Measurements from ENCODE around the gene NUDT9. TPM values are rescaled to one million over a fixed set of nuclear protein-coding genes. Genes with fewer than 3 reads are reported as not detected.

NUDT9 gene
- total RNA-seq, 6 donors from 2014 or later: 11.5 to 44.8 (median 31.0) TPM

DNA sequence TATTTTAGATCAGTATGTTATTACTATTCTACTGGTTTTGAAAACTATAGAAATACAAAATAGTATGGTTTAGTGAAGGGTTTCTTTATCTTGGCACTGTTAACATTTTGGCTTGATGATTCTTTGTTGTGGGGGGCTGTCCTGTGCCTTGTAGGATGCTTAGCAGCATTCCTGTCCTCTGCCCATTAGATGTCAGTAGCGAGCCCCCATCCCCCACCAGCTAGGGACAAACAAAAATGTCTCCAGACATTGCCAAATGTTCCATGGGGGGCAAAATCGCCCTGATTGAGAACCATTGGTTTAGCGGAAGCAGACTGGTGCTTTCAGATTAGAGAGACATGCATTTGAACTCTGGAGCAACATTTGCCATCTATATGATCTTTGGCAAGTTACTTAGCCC, 83.5 kb downstream of the NUDT9 start:
- 72 to 79% methylated on average over 3 of the region's 3 CpGs for WGBS, 2 donors
- DNase-seq (no peak), ATAC-seq (ENCODE audit: low FRiP score in 2 of 2) (no peak)

DNA sequence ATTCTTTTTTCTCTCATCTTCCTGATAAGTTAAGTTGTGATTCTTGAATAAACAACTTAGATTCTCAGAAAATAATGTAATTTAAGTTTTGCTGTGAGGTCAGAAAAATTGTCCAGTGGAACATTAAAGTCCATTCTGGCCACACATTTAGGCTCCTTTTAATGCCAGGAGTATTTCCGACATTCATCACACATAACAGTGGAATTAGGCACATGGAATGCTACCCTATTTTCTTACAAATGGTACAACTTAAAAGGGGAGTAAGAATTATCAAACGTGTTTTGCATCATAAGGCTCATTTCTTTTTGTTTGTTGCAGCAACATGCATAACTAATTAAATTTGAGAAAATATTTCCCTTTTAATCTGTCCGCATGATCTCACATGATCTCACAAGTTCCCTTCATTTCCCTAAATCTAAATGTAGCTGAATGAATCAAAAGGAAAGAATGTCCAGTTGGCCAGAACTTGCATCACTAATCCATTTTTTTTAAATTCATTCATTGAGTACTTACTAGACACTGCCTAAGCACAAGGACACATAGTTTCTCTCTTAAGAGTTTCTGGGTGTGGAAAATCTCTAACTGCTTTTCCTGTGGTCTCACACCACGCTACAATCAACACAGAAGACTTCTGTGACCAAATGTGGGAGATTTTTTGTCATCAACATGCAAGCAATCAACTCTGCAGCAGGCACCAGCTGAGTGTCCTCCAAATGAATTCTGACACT, 84.8 kb downstream of the NUDT9 start:
- TF ChIP-seq, protein P1, sequence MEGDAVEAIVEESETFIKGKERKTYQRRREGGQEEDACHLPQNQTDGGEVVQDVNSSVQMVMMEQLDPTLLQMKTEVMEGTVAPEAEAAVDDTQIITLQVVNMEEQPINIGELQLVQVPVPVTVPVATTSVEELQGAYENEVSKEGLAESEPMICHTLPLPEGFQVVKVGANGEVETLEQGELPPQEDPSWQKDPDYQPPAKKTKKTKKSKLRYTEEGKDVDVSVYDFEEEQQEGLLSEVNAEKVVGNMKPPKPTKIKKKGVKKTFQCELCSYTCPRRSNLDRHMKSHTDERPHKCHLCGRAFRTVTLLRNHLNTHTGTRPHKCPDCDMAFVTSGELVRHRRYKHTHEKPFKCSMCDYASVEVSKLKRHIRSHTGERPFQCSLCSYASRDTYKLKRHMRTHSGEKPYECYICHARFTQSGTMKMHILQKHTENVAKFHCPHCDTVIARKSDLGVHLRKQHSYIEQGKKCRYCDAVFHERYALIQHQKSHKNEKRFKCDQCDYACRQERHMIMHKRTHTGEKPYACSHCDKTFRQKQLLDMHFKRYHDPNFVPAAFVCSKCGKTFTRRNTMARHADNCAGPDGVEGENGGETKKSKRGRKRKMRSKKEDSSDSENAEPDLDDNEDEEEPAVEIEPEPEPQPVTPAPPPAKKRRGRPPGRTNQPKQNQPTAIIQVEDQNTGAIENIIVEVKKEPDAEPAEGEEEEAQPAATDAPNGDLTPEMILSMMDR (IDR thresholded peaks at IDR 0.05): no peak
- TF ChIP-seq POLR2A (IDR thresholded peaks at IDR 0.05) (no peak), EP300 (IDR thresholded peaks at IDR 0.05) (no peak), POLR2AphosphoS5 (IDR thresholded peaks at IDR 0.05) (no peak)
- Histone ChIP-seq H3K4me1 (peaks cover 4 to 16% (median 8%) of the 10 kb centered on the region in 4 donors), H3K36me3 (peaks cover 0 to 12% (median 0%) of the 10 kb centered on the region in 4 donors), H3K27ac (peak overlapping the region in 3 of 4 donors; percentile 4 to 60 (median 12)), H3K4me3 (no peak overlapping the region), H3K9me3 (no peaks in the 10 kb centered on the region), H3K27me3 (no peaks in the 10 kb centered on the region)
- ATAC-seq (ENCODE audit: low FRiP score in 2 of 2) (peak in 1 of 2 donors; percentile 85), DNase-seq (no peak)
- 73 to 82% methylated on average over 4 of the region's 4 CpGs for WGBS, 2 donors

More for the DNA sequence above, 83.5 kb downstream of the NUDT9 start:
- H3K36me3 ChIP-seq: peaks cover 0 to 12% (median 0%) of the 10 kb centered on the region in 4 donors
- no peak for TF ChIP-seq POLR2A (IDR thresholded peaks at IDR 0.05)
- TF ChIP-seq, protein P1 (IDR thresholded peaks at IDR 0.05): no peak
- no peak for TF ChIP-seq EP300 (IDR thresholded peaks at IDR 0.05)
- TF ChIP-seq POLR2AphosphoS5 (IDR thresholded peaks at IDR 0.05): no peak
- H3K27ac ChIP-seq: peak overlapping the region in 1 of 4 donors; percentile 10
- H3K9me3 ChIP-seq: no peaks in the 10 kb centered on the region
- no peaks in the 10 kb centered on the region for H3K27me3 ChIP-seq
- peaks cover 0 to 16% (median 2%) of the 10 kb centered on the region in 4 donors for H3K4me1 ChIP-seq
- H3K4me3 ChIP-seq: no peak overlapping the region

Small RNAs within 50 kb of the gene (small RNA-seq; reads per million reads assigned to genes)
- 0 reads per million in 4 donors for gene RN7SL681P

Other genes starting within 250 kb of the NUDT9 start
- 10 to 100 TPM in 4 of 6 donors, 1 to 10 TPM in 2; 8.2 to 18.8 (median 11.9) TPM for gene KLHL8, start 202.0 kb upstream of the NUDT9 start, total RNA-seq
- gene HSD17B13, start 99.7 kb upstream of the NUDT9 start, total RNA-seq: 10 to 100 TPM in 1 of 6 donors, 1 to 10 TPM in 2, under 1 TPM in 3; 0.30 to 16.7 (median 1.7) TPM
- 100 to 1,000 TPM in 3 of 6 donors, 10 to 100 TPM in 3; 24.4 to 166 (median 93.2) TPM for gene HSD17B11, start 31.4 kb upstream of the NUDT9 start, total RNA-seq
- gene SPARCL1, start 106.8 kb downstream of the NUDT9 start, total RNA-seq: 100 to 1,000 TPM; 145 to 406 (median 343) TPM
- not detected for gene DSPP, start 186.0 kb downstream of the NUDT9 start, total RNA-seq
- gene DMP1, start 227.7 kb downstream of the NUDT9 start, total RNA-seq: not detected